ENCODE measurements around the gene WDR45B. TPM values are rescaled to one million over a fixed set of nuclear protein-coding genes. Genes with fewer than 3 reads are reported as not detected.

Gene WDR45B
- total RNA-seq, 2 experiments from 2014 or later = 61.7 to 81.9 TPM

- TF ChIP-seq CTCF (conservative IDR thresholded peaks at IDR 0.05; ENCODE audit: low read length) (no peak), EZH2phosphoT487 (IDR thresholded peaks at IDR 0.05; ENCODE audit: borderline replicate concordance, low read depth, low read length) (no peak)
- intact Hi-C loops (cut with micrococcal nuclease; ENCODE audit: unreplicated experiment) = no loop called here
- DNase-seq (ENCODE audit: low spot score) = no peak
- H4K20me1 ChIP-seq (ENCODE audit: insufficient read depth, low read length) = no peaks in the 10 kb centered on the region
- no peak overlapping the region for H2AFZ ChIP-seq (ENCODE audit: low read length)
- H3K36me3 ChIP-seq (ENCODE audit: insufficient read depth, low read length) = peaks cover 81% of the 10 kb centered on the region
- H3K4me2 ChIP-seq (ENCODE audit: low read length) = no peak overlapping the region
- no peaks in the 10 kb centered on the region for H3K9me3 ChIP-seq (ENCODE audit: low read length)
- no peaks in the 10 kb centered on the region for H3K79me2 ChIP-seq (ENCODE audit: insufficient read depth, low read depth, low read length)
- H3K4me3 ChIP-seq (ENCODE audit: low read depth, low read length, poor library complexity, severe bottlenecking) = no peak overlapping the region
- no TSS peak for BruUV-seq (replicated peaks)
- ChIA-PET CTCF (ENCODE audit: unreplicated experiment) (interaction anchor here (0.6 kb wide), 1 partner anchor 248 kb away, joined by 7 read pairs; no protein-coding TSS in a partner anchor), POLR2A (interaction anchor here (0.7 kb wide), 1 partner anchor 161 kb away, joined by 4 read pairs; no protein-coding TSS in a partner anchor)
- H3K4me1 ChIP-seq (ENCODE audit: insufficient read depth, low read length, poor library complexity, severe bottlenecking) = peaks cover 22% of the 10 kb centered on the region
- H3K9me2 ChIP-seq (ENCODE audit: insufficient read depth, low read length) = no peaks in the 10 kb centered on the region
- no peak overlapping the region for H3K27ac ChIP-seq (ENCODE audit: low read depth, low read length, poor library complexity, severe bottlenecking)
Observed at GRCh38 chr17:82594571-82594970, 53.7 kb downstream of the WDR45B start.

- DNase-seq (ENCODE audit: low spot score) = no peak
- CTCF ChIA-PET (ENCODE audit: unreplicated experiment) = no interaction called here
- no peaks in the 10 kb centered on the region for H3K9me3 ChIP-seq (ENCODE audit: low read length)
- peak overlapping the region; percentile 74 for H3K27ac ChIP-seq (ENCODE audit: low read depth, low read length, poor library complexity, severe bottlenecking)
- H3K4me1 ChIP-seq (ENCODE audit: insufficient read depth, low read length, poor library complexity, severe bottlenecking) = peaks cover 20% of the 10 kb centered on the region
- no peak overlapping the region for H2AFZ ChIP-seq (ENCODE audit: low read length)
- H3K9me2 ChIP-seq (ENCODE audit: insufficient read depth, low read length) = no peaks in the 10 kb centered on the region
- peak overlapping the region; percentile 71 for H3K4me2 ChIP-seq (ENCODE audit: low read length)
- POLR2A ChIA-PET = interaction anchor here (0.7 kb wide), 1 partner anchor 162 kb away, joined by 4 read pairs; no protein-coding TSS in a partner anchor
- H3K79me2 ChIP-seq (ENCODE audit: insufficient read depth, low read depth, low read length) = no peaks in the 10 kb centered on the region
- intact Hi-C loops (cut with micrococcal nuclease; ENCODE audit: unreplicated experiment) = no loop called here
- H3K36me3 ChIP-seq (ENCODE audit: insufficient read depth, low read length) = peaks cover 81% of the 10 kb centered on the region
- TF ChIP-seq EZH2phosphoT487 (IDR thresholded peaks at IDR 0.05; ENCODE audit: borderline replicate concordance, low read depth, low read length) (no peak), CTCF (conservative IDR thresholded peaks at IDR 0.05; ENCODE audit: low read length) (no peak)
- H3K4me3 ChIP-seq (ENCODE audit: low read depth, low read length, poor library complexity, severe bottlenecking) = peak overlapping the region; percentile 57
- no peaks in the 10 kb centered on the region for H4K20me1 ChIP-seq (ENCODE audit: insufficient read depth, low read length)
- BruUV-seq (replicated peaks) = TSS peak; percentile 42
Observed at GRCh38 chr17:82593590-82594087, 54.6 kb downstream of the WDR45B start.

GRCh38 chr17:82592767-82593589, 55.3 kb downstream of the WDR45B start:
- Histone ChIP-seq H3K27ac (ENCODE audit: low read depth, low read length, poor library complexity, severe bottlenecking) (peak overlapping the region; percentile 74), H4K20me1 (ENCODE audit: insufficient read depth, low read length) (no peaks in the 10 kb centered on the region), H3K79me2 (ENCODE audit: insufficient read depth, low read depth, low read length) (no peaks in the 10 kb centered on the region), H2AFZ (ENCODE audit: low read length) (no peak overlapping the region), H3K9me3 (ENCODE audit: low read length) (no peaks in the 10 kb centered on the region), H3K36me3 (ENCODE audit: insufficient read depth, low read length) (peaks cover 79% of the 10 kb centered on the region), H3K9me2 (ENCODE audit: insufficient read depth, low read length) (no peaks in the 10 kb centered on the region), H3K4me3 (ENCODE audit: low read depth, low read length, poor library complexity, severe bottlenecking) (peak overlapping the region; percentile 57), H3K4me1 (ENCODE audit: insufficient read depth, low read length, poor library complexity, severe bottlenecking) (peaks cover 20% of the 10 kb centered on the region), H3K4me2 (ENCODE audit: low read length) (peak overlapping the region; percentile 71)
- ChIA-PET CTCF (ENCODE audit: unreplicated experiment) (no interaction called here), POLR2A (no interaction called here)
- BruUV-seq (replicated peaks) = no TSS peak
- TF ChIP-seq EZH2phosphoT487 (IDR thresholded peaks at IDR 0.05; ENCODE audit: borderline replicate concordance, low read depth, low read length) = no peak
- no peak for TF ChIP-seq CTCF (conservative IDR thresholded peaks at IDR 0.05; ENCODE audit: low read length)
- intact Hi-C loops (cut with micrococcal nuclease; ENCODE audit: unreplicated experiment) = no loop called here
- peak; percentile 87 for DNase-seq (ENCODE audit: low spot score)
